ENCODE data around the gene MUC2.

MUC2 gene

GRCh38 chr11:1052133-1053011, 22.3 kb upstream of the MUC2 start:
- DNase-seq, result no peak

- no peak for DNase-seq
Measured at GRCh38 chr11:1053121-1053901, 21.4 kb upstream of the MUC2 start.

GRCh38 chr11:1054143-1055108, 20.2 kb upstream of the MUC2 start:
- no peak for DNase-seq

- no peak for DNase-seq
Measured at GRCh38 chr11:1055109-1055703, 19.5 kb upstream of the MUC2 start.

- DNase-seq, result no peak
Measured at GRCh38 chr11:1055990-1056771, 18.5 kb upstream of the MUC2 start.

- DNase-seq, result no peak
Measured at GRCh38 chr11:1057806-1058205, 16.9 kb upstream of the MUC2 start.

- DNase-seq, result no peak
Measured at GRCh38 chr11:1059759-1060158, 14.9 kb upstream of the MUC2 start.

- DNase-seq, result no peak
Measured at GRCh38 chr11:1060410-1060809, 14.3 kb upstream of the MUC2 start.

- no peak for DNase-seq
Measured at GRCh38 chr11:1060852-1061616, 13.6 kb upstream of the MUC2 start.

- DNase-seq, result no peak
Measured at GRCh38 chr11:1062075-1062820, 12.4 kb upstream of the MUC2 start.

- no peak for DNase-seq
Measured at GRCh38 chr11:1064167-1064566, 10.5 kb upstream of the MUC2 start.

GRCh38 chr11:1067812-1068496, 6.7 kb upstream of the MUC2 start:
- DNase-seq, result no peak

GRCh38 chr11:1069740-1070139, 4.9 kb upstream of the MUC2 start:
- DNase-seq, result no peak

GRCh38 chr11:1070594-1071462, 3.8 kb upstream of the MUC2 start:
- no peak for DNase-seq

GRCh38 chr11:1071571-1072115, 3.0 kb upstream of the MUC2 start:
- DNase-seq, result no peak

- no peak for DNase-seq
Measured at GRCh38 chr11:1072116-1072820, 2.4 kb upstream of the MUC2 start.

- no peak for DNase-seq
Measured at GRCh38 chr11:1072821-1073231, 1.8 kb upstream of the MUC2 start.
